ENCODE measurements around the gene LRR1. TPM values are rescaled to one million over a fixed set of nuclear protein-coding genes. Genes with fewer than 3 reads are reported as not detected.
"Not testable (repeated sequence)": the region's sequence is repeated elsewhere in the genome, so short reads cannot be mapped to it uniquely, and the experiment has no call there.

Gene LRR1
- total RNA-seq, 6 experiments from 2014 or later, result 3.1 to 5.6 (median 4.3) TPM

GRCh38 chr14:49641697-49642129 is 43.0 kb downstream of the LRR1 start:
- peak overlapping the region in 1 of 3 donors; percentile 2 for H3K4me3 ChIP-seq
- peaks cover 0 to 47% (median 16%) of the 10 kb centered on the region in 4 donors for H3K4me1 ChIP-seq
- intact Hi-C loops (cut with DNase I), result loop anchor here in 1 of 2 donors (10.0 kb wide), 1 partner anchor 123 kb away; the partner anchor contains the start of gene KLHDC2
- no peaks in the 10 kb centered on the region for H3K27me3 ChIP-seq
- H3K9me3 ChIP-seq, result no peaks in the 10 kb centered on the region
- peaks cover 0 to 6% (median 2%) of the 10 kb centered on the region in 4 donors for H3K36me3 ChIP-seq
- ATAC-seq (peak; percentile 93 to 96 (median 94)), DNase-seq (peak; percentile 63 to 91 (median 83))
- peak overlapping the region; percentile 35 to 86 (median 78) for H3K27ac ChIP-seq
- peak; percentile 7 for TF ChIP-seq POLR2A (IDR thresholded peaks at IDR 0.05)
- TF ChIP-seq CTCF (IDR thresholded peaks at IDR 0.05), result no peak
- 33% methylated on average over 8 of the region's 8 CpGs for WGBS (ENCODE audit: insufficient coverage, low coverage, low lambda C conversion rate, missing lambda C conversion rate)

GRCh38 chr14:49642163-49642562 is 43.4 kb downstream of the LRR1 start:
- Histone ChIP-seq H3K9me3 (no peaks in the 10 kb centered on the region), H3K27ac (peak overlapping the region in 2 of 3 donors; percentile 62 to 78), H3K36me3 (peaks cover 0 to 6% (median 2%) of the 10 kb centered on the region in 4 donors), H3K27me3 (no peaks in the 10 kb centered on the region), H3K4me1 (peaks cover 0 to 43% (median 16%) of the 10 kb centered on the region in 4 donors), H3K4me3 (peak overlapping the region in 2 of 3 donors; percentile 6 to 14)
- intact Hi-C loops (cut with DNase I), result loop anchor here in 1 of 2 donors (10.0 kb wide), 1 partner anchor 123 kb away; the partner anchor contains the start of gene KLHDC2
- TF ChIP-seq CTCF (IDR thresholded peaks at IDR 0.05), result no peak
- TF ChIP-seq POLR2A (IDR thresholded peaks at IDR 0.05), result no peak
- ATAC-seq, result no peak
- no peak for DNase-seq

- TF ChIP-seq CTCF (IDR thresholded peaks at IDR 0.05) (no peak), POLR2A (IDR thresholded peaks at IDR 0.05) (no peak)
- Histone ChIP-seq H3K36me3 (peaks cover 0 to 3% (median 0%) of the 10 kb centered on the region in 4 donors), H3K27ac (no peak overlapping the region), H3K27me3 (no peaks in the 10 kb centered on the region), H3K9me3 (no peaks in the 10 kb centered on the region), H3K4me3 (no peak overlapping the region), H3K4me1 (no peaks in the 10 kb centered on the region)
- WGBS (ENCODE audit: insufficient coverage, low coverage, low lambda C conversion rate, missing lambda C conversion rate), result 96% methylated on average over 5 of the region's 6 CpGs
- intact Hi-C loops (cut with DNase I), result no loop called here
- ATAC-seq (no peak), DNase-seq (no peak)
These were observed 54.8 kb downstream of the LRR1 start for GRCh38 chr14:49653508-49653907.

GRCh38 chr14:49654511-49654910 is 55.8 kb downstream of the LRR1 start:
- ATAC-seq, result no peak

GRCh38 chr14:49657500-49657899 is 58.8 kb downstream of the LRR1 start:
- H3K4me1 ChIP-seq; intact Hi-C loops (cut with DNase I); ATAC-seq: not testable (repeated sequence)

More at GRCh38 chr14:49654511-49654910, 55.8 kb downstream of the LRR1 start:
- H3K36me3 ChIP-seq, result peaks cover 0 to 3% (median 0%) of the 10 kb centered on the region in 4 donors
- no peak overlapping the region for H3K27ac ChIP-seq
- no peaks in the 10 kb centered on the region for H3K9me3 ChIP-seq
- no peak for DNase-seq
- intact Hi-C loops (cut with DNase I), result no loop called here
- H3K4me1 ChIP-seq, result no peaks in the 10 kb centered on the region
- no peak for TF ChIP-seq POLR2A (IDR thresholded peaks at IDR 0.05)
- no peak for TF ChIP-seq CTCF (IDR thresholded peaks at IDR 0.05)
- 82% methylated on average over 3 of the region's 3 CpGs for WGBS (ENCODE audit: insufficient coverage, low coverage, low lambda C conversion rate, missing lambda C conversion rate)
- H3K4me3 ChIP-seq, result no peak overlapping the region
- no peaks in the 10 kb centered on the region for H3K27me3 ChIP-seq

More at GRCh38 chr14:49657500-49657899, 58.8 kb downstream of the LRR1 start:
- H3K9me3 ChIP-seq, DNase-seq, H3K27me3 ChIP-seq, H3K4me3 ChIP-seq, H3K27ac ChIP-seq, H3K36me3 ChIP-seq: not testable (repeated sequence)
- 95% methylated on average over 4 of the region's 6 CpGs for WGBS (ENCODE audit: insufficient coverage, low coverage, low lambda C conversion rate, missing lambda C conversion rate)
